GM13976 (cell line): ENCODE measurements around the gene HMGB3.

Experiments
- DNase-seq: peaks from one replicate; pipeline ENCODE4 v3.0.0; 2012; ENCODE audit warnings: low spot score
- CTCF ChIP-seq: IDR thresholded peaks from 2 replicates; pipeline ENCODE4 v1.5.1; 2012; ENCODE audit warnings: borderline replicate concordance, mild to moderate bottlenecking; ENCODE audit not compliant: insufficient read depth; ENCODE audit errors: extremely low read depth, missing control alignments, control extremely low read depth
- in situ Hi-C: fragments of 300-500 bp; cut with MboI; formaldehyde crosslinking; loops from one replicate; pipeline ENCODE4 v1.12.0; 2022; ENCODE audit warnings: low sequenced_read_pairs, mixed read lengths, inconsistent platforms; ENCODE audit not compliant: unreplicated experiment

Gene HMGB3

GRCh38 chrX:150942942-150943594, 40.1 kb upstream of the HMGB3 start:
- in situ Hi-C loops: no loop called here
- no peak for DNase-seq
- no peak for TF ChIP-seq CTCF

GRCh38 chrX:150944233-150944632, 38.9 kb upstream of the HMGB3 start:
- no peak for DNase-seq
- in situ Hi-C loops: no loop called here
- TF ChIP-seq CTCF: no peak

- no peak for TF ChIP-seq CTCF
- in situ Hi-C loops: no loop called here
- DNase-seq: no peak
These were observed 28.2 kb upstream of the HMGB3 start for GRCh38 chrX:150954951-150955350.

GRCh38 chrX:150955590-150955989, 27.5 kb upstream of the HMGB3 start:
- in situ Hi-C loops: no loop called here
- no peak for DNase-seq
- no peak for TF ChIP-seq CTCF

GRCh38 chrX:150958177-150958576, 25.0 kb upstream of the HMGB3 start:
- no peak for TF ChIP-seq CTCF
- in situ Hi-C loops: no loop called here
- DNase-seq: no peak

GRCh38 chrX:150959557-150959956, 23.6 kb upstream of the HMGB3 start:
- DNase-seq: no peak
- TF ChIP-seq CTCF: no peak
- in situ Hi-C loops: no loop called here
